GM12864 (cell line): Measurements from ENCODE around the gene SLC66A1.
A peak's percentile ranks its signal among the peaks of the same experiment; 100 is the strongest.

Experiments used
- DNase-seq: peaks from one replicate; pipeline ENCODE4 v3.0.0-alpha.2; 2011; ENCODE audit warnings: low read depth
- H3K4me3 ChIP-seq: 2 replicates; pipeline ENCODE4 v1.5.1; 2011; ENCODE audit warnings: mild to moderate bottlenecking, low read depth, low read length, control low read depth
- TF ChIP-seq, protein P1 (sequence below): IDR thresholded peaks from 2 replicates; pipeline ENCODE4 v1.5.1; 2011; ENCODE audit warnings: low read depth, mild to moderate bottlenecking, moderate library complexity, low read length, control low read depth, inconsistent platforms; ENCODE audit errors: missing control alignments

Gene SLC66A1

DNA sequence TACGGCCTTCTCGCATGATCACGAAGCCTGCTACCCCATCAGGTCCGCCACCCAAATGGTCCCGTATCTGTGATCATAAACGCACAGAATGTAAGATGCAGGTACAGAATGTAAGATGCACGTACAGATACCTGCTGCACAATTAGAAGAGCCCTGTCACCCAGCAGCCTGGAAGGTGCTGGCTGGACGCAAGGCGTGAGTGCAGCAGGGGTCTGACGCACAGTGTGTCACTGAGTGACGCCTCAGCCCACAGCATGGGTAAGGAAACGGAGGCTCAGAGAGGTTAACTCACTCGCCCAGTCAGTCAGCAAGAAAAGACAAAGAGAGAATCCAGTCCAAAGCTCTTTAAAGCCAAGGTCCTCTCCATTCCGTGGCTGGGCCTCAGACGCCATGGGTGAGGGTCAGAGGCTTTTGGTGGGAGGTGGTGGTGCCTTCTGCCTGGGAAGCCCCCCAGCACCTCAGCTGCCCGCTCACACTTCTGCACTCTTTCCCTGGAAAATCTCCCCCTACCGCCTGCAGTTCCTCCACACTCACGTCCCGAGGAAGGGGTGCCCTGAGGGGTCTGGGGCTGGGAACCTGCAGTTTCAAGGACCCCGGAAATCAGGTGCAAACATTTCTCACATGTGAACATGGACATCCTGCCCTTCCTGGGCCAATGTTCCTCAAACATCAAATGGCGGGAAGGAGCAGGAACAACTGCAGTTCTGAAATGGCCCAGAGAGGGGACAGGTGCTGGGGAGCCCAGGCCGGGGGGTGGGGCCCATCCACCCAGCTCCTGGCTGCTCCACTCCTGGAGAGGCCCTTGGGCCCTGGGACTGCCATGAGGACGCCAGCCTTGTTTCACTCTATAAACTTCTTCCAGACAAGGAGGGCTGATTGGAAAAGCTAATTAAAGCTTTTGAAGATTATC is 59.4 kb downstream of the SLC66A1 start:
- H3K4me3 ChIP-seq = no peak overlapping the region
- TF ChIP-seq, protein P1, sequence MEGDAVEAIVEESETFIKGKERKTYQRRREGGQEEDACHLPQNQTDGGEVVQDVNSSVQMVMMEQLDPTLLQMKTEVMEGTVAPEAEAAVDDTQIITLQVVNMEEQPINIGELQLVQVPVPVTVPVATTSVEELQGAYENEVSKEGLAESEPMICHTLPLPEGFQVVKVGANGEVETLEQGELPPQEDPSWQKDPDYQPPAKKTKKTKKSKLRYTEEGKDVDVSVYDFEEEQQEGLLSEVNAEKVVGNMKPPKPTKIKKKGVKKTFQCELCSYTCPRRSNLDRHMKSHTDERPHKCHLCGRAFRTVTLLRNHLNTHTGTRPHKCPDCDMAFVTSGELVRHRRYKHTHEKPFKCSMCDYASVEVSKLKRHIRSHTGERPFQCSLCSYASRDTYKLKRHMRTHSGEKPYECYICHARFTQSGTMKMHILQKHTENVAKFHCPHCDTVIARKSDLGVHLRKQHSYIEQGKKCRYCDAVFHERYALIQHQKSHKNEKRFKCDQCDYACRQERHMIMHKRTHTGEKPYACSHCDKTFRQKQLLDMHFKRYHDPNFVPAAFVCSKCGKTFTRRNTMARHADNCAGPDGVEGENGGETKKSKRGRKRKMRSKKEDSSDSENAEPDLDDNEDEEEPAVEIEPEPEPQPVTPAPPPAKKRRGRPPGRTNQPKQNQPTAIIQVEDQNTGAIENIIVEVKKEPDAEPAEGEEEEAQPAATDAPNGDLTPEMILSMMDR = no peak
- no peak for DNase-seq

DNA sequence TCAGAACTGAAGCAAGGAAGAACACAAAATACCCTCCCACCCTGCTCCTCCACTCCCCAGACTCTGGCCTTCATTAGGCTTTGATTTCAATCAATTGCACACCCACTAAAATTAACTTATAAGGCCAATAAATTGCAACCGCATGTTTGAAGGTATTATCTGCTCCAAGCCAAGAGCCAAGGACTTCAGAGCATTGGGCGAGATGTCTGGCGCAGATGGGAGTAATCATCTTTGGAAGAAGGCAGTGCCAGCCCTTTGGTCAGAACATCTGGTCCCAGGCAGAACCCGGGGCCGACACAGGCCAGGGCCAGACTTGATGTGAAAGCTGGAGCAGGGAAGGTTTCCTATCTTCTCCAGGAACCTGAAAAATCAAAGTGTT is 60.0 kb downstream of the SLC66A1 start:
- TF ChIP-seq, protein P1 = no peak
- no peak for DNase-seq

DNA sequence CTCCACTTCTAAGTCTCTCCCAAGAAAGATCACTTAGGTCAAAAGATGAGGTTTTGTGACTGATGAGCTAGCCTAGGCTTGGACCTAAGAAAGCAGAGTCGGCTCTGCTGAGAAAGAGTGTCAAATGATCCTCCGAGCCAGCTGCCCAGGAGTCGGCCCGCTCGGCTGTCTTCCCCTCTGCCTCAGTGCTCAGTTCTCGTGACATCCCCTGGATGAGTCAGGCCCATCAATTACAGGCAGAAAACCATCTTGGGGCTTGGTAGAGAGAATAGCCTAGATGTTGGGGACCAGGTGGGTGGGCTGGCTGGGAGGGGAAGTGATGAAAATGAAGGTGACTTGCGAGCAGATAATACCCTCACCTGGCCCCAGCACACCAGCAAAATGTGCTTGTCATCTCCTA is 60.5 kb downstream of the SLC66A1 start:
- DNase-seq = no peak
- H3K4me3 ChIP-seq = no peak overlapping the region
- TF ChIP-seq, protein P1 = no peak

More for the DNA sequence above, 60.0 kb downstream of the SLC66A1 start:
- H3K4me3 ChIP-seq = no peak overlapping the region

DNA sequence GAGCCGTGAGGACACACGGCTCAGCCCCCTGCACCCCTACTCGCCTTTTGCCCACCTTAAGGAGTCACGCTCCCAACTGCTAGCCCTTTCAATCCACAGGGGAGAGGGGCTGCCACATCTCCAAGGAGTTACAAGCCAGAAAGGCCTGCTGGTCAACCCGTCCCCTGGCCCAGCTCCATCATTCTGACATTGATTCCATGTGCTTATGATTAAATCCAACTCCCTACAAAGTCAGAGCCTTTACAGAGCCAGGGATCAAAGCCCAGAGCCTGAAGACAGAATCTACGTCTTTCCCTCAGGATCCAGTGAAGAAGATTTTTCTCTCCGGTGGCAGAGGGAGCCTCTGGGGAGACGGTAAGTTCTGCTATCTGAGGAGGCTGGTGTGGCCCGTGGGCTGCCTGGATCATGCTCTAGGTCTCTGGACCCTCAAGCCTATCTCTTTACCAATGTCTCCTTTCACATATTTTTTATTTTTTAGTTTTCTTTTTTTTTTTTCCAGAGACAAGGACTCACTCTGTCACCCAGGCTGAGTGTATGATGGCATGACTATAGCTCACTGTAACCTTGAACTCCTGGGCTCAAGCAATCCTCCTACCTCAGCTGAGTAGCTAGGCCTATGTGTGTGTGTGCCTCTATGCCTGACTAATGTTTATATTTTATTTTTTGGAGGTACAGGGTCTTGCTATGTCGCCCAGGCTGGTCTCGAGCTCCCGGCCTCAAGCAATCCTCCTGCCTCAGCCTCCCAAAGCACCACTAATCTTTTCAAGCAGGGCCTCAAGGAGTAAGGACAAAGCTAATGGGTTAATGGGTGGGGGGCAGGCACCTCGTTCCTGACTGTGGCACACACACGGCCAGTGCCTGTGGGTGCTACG is 61.3 kb downstream of the SLC66A1 start:
- TF ChIP-seq, protein P1 = no peak
- DNase-seq = no peak
- no peak overlapping the region for H3K4me3 ChIP-seq

DNA sequence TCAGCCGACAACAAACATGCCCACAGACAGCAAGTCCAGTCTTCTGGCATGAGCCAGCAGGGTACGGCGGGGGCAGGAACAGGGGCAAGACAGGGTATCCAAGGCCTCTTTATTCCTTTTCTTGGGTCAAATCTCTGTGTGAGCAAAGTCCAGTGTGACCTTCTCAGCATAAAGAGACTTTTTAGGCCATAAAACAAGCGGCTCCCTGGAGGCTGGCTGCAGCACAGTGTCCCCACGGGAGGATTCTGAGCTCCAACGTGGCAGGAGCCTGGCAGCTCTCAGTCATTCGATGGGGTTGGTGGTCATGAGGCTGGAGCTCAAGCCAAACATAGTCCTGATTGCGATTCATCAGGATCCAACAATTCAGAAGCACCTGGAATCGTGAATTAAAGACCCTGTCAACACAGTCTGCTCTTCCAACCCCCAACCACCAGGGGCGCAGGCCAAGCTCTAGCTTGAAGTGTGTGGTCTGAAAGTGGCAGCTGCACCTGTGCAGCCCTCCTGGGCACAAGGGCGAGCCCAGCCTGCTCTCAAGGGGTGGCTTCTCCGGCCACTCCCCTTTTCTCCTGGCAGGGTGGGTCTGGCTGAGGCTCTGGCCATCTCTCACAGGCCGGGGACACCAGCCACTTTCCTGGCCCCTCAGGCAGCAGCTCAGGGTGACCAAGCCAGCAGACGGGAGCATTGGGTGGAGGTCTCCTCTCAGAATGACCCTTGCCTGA is 62.1 kb downstream of the SLC66A1 start:
- no peak for DNase-seq
- TF ChIP-seq, protein P1 = peak; percentile 40

DNA sequence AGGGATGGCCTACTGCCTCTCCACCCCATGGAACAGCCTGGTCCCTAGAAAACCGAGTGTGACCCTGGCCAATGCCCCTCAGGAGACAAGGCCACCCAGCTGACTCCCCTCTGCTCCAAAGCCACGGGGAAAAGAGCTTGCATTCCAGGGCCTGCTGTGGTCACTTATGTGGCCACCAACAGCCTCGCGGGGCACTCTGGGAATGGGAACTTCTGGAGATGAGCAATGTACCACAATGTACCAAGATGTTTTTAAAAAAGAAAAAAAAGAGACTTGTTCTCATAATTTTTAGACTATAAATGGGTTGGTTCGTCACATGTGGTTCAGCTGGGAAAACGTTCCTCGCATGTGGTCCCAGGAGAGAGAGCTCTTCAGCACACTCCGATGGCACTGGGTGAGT is 62.8 kb downstream of the SLC66A1 start:
- TF ChIP-seq, protein P1 = no peak
- H3K4me3 ChIP-seq = no peak overlapping the region
- DNase-seq = no peak

More for the DNA sequence above, 62.1 kb downstream of the SLC66A1 start:
- no peak overlapping the region for H3K4me3 ChIP-seq
